Renal cortical epithelial cell (primary cell): Measurements from ENCODE around the gene PLCB3. TPM values are rescaled to one million over a fixed set of nuclear protein-coding genes. Genes with fewer than 3 reads are reported as not detected.

Experiments
- DNase-seq: peaks from one replicate; pipeline ENCODE4 v3.0.0-alpha.2; 2011; ENCODE audit warnings: low read depth
- total RNA-seq: library from RNA; depleted of rRNA; stranded (reverse); fragments of >200 nt; gene quantifications from 2 replicates; pipeline ENCODE4 v1.2.3, GENCODE V29; 2014

The PLCB3 gene
- total RNA-seq, 1 donor from 2014 or later, result 29.7 TPM

DNA sequence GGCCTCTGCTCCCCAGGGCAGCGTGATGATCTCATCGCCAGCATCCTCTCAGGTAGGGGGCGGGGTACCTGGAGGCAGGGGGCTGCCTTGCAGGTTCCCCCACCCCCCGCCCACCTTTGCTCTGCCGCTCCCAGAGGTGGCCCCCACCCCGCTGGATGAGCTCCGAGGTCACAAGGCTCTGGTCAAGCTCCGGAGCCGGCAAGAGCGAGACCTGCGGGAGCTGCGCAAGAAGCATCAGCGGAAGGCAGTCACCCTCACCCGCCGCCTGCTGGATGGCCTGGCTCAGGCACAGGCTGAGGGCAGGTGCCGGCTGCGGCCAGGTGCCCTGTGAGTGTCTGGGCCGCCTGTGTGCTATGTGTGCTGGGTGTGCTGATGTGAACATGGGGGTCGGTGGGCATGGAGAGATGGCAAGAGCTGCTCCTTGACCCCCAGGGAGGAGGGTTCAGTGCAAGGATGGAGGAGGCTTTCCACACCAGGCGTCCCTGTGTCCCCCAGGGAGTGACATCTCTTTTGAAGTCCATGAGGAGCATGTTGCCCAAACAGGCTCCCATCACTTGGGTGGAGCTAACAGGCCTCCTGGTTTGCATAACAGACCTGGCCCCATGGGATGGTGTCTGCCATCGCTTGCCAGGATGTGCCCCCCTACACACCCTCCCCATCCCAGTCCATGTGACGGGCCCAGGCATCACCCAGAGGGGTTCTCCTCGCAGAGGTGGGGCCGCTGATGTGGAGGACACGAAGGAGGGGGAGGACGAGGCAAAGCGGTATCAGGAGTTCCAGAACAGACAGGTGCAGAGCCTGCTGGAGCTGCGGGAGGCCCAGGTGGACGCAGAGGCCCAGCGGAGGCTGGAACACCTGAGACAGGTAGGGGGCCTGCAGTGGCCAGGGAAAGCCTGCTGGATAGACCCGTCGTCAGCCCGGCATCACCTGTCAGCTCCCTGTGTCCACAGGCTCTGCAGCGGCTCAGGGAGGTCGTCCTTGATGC lies 14.1 kb downstream of the PLCB3 start:
- no peak for DNase-seq

DNA sequence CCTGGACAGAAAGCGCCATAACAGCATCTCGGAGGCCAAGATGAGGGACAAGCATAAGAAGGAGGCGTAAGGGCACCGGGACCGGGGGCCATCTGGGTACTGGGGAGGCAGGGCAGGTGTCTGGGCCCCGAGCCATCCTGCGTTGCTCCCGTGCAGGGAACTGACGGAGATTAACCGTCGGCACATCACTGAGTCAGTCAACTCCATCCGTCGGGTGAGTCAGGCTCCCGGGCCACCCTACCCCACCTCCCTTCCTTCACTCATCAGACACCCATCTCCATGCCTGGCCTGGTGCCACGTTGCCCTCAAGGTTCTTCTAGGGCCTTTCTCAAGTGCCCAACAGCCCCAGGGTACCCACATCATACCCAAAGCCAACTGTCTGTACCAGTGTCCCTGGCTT lies 15.0 kb downstream of the PLCB3 start:
- no peak for DNase-seq

DNA sequence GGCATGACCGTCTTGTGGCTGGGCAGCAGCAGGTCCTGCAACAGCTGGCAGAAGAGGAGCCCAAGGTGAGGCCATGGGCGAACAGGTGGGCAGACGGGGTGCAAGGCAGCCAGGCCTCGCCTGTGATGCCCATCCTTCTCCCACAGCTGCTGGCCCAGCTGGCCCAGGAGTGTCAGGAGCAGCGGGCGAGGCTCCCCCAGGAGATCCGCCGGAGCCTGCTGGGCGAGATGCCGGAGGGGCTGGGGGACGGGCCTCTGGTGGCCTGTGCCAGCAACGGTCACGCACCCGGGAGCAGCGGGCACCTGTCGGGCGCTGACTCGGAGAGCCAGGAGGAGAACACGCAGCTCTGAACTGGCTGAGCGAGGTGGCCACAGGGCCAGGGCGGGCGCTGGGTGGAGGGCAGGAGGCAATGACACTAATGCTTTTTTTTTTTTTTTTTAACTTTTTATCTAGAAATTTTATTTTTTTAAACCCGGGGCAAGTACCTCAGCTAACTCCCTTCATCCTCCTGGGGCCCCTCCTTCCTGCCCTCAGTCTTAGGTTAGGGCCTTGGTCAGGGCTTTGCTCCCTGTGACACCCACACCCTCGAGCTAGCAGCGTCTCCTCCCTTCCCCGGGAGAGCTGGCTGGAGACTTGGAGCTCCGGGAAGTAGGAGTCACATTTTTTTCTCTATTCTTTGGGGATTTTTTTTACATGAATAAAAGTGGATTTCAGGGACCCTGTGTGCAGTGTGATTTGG lies 16.0 kb downstream of the PLCB3 start:
- DNase-seq, result no peak

DNA sequence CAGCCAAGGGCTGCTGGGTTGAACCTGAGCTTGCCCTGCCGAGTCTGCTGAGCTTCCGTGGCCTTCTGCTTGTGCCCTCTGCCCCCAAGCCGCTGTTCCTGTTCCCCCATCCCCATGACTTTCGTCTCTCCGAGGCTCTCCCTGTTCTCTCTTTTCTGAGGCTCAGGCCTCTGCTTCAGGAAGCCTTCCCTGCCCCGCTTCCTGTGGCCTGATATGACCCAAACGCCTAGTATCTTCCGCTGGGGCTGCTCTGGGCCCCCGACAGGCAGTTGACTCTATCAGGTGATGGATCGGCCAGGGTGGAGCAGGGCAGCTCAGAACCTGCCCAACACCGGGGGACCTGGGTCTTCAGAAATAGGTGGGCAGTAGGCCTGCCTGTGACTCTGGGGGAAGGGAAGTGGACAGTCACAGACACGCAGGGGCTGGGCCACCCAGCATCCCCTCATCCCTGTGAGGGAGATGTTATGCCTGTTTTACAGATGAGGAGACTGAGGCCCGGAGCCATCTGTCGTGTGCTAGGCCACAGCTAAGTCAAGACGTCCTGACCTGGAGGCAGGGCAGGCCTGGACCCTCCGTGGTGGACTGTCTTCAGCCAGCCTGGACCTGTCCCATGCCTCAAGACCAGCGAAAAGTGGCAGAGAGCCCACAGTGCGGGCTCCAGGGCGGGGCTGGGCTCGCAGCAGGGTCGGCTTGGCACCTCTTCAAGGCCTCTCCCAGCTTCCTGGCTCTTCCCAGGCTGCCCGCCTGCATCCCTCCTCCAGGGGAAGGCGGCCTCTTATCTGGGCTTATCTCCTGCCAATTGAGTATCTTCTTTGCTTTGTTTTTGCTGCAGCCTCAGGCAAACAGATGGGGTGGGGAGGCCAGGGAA lies 16.9 kb downstream of the PLCB3 start:
- no peak for DNase-seq

DNA sequence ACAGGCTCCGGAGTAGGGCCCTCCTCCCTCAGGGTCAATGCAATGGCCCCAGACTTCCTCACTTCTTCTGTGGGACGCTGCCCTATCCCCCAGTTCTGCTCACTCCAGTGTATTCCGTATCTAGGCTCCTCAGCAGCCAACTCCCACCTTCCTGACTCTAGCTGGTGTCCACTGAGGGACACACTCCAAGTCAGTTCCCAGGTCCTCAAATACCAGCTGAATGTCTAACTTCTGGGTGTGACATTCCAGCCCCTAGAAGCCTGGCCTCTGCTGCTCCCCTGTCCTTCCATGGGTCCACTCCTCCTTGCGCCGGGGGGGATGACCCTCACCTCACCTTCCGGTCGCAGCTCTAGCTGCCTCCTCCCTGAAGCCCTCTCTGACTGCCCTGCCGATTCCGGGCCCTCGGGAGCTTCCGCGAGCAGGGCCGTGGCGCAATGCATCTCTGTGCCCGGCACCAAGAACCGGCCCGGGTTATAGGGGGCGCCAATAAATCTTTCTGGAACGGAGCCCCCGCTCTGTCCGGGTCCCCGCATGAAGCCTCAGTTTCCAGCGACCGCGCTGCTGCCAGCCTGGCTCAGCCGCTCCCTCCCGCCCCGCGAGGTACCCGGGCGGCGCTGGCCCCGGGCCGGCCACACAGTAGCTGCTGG lies 17.7 kb downstream of the PLCB3 start:
- peak; percentile 16 for DNase-seq

DNA sequence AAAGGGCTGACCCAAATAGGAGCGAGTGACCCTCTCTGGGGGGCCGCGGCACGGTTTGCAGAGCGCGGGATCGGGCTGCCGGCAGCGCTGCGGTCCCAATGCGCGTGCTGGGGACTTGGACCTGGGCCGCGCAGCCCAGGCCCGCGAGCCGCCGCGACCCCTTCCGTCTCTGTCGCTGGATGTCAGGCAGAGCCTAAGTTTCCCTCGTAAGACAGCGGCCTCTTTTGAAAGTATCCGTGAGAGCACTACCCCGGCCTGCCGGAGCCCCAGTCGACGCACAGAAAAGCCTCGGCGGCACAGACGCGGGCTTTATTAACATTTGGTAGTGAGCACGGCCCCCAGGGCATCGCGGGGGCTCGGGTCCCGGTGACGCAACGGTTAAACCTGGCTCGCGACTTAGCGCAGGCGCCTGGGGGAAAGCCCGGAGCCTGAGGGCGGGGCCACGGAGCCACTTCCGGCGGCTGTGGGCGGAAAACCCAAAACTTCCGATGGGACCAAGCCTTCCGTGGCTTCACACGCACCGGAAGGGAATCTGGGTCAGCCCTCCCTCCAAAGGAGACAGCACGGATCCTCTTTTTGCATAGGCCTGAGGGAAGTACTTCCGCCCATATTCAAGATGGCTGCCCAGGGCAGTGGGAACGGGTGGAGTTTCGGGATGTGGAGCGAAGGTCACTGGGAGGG lies 18.4 kb downstream of the PLCB3 start:
- peak; percentile 99 for DNase-seq

DNA sequence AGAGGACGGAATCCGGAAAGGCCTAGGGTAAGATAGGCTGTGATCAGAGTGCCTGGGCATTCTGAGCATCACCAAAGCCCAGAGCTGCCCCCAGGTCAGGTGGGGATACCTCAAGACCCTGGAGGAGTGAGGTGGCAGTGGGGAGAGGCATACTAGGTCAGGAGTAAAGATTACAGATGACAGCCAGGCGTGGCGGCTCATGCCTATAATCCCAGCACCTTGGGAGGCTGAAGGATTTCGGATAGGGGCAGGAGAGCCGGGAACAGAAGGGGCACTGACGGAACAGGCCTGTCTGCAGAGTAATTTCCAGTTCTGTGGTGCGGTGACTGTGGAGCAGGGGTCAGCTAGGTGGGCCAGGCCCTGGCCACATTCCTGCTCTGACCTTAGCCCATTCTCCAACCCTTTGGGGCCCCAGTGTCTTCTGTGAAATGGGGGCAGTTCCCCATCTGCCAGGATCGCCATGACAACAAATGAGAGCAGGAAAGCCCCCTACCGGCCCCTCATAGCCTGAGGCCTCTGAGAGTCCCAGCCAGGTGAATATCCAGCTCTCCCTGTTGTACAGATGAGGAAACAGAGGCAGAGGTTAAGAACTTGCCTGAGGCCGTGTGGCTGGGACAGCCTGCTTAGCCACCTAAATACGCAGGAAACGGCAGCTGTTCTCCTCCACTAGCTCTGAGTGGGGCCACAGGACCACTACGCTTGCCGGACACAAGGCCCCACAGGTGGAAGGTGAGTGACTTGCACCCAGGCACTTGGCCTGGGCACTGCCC lies 23.9 kb downstream of the PLCB3 start:
- DNase-seq, result no peak

DNA sequence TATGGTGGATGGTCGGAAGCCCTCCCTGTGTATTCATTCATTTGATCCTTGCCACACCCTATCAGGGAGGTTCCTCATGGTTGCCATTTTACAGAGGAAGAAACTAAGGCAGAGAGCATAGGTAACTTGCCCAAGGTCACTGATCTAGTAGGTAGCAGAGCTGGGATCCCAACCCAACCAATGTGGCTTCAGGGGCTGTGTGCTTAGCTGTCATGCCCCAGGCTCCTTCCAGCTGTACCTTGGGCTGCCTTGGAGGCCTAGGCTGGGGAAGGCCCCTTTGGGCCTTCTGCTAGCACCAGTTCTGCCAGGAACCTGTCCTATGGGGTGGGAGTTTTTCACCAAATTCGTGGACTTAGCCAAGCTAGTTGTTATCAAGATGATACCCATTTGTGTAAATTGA lies 24.5 kb downstream of the PLCB3 start:
- no peak for DNase-seq

DNA sequence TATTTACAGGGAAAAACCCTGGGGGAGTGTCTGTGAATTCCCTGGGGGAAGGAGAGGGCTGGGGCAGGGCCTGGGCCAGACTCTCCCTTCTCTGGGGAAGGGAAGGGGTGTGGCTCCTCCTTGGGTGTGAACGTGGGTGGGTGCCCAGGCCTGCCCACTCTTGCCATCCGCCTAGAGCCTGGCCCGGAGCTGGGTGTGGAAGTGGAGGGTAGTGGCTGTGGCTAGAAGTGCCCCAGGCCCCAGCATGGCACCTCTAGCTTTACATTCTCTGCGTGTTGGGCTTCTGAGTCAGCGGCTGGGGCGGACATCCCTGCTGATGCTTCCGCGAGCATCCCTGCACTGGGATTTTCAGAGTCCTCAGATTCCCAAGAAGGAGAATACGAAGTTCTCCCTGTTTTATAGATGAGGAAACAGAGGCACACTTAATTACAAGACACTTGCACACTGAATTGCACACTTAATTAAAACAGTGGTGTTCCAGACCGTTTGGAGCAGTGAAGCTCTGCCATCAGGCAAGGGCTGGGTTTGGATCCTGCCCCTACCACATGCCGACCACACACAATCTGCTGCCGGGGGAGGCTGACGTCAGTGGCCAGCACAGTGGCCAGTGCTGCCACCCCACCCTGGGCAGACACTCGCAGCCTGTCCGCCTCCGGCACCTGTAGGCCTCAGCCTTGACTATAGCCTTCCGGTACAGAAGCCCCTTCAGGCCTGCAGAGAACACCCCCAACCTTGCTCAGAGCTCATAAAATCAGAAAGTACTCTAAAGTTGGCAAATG lies 25.5 kb downstream of the PLCB3 start:
- DNase-seq, result no peak

DNA sequence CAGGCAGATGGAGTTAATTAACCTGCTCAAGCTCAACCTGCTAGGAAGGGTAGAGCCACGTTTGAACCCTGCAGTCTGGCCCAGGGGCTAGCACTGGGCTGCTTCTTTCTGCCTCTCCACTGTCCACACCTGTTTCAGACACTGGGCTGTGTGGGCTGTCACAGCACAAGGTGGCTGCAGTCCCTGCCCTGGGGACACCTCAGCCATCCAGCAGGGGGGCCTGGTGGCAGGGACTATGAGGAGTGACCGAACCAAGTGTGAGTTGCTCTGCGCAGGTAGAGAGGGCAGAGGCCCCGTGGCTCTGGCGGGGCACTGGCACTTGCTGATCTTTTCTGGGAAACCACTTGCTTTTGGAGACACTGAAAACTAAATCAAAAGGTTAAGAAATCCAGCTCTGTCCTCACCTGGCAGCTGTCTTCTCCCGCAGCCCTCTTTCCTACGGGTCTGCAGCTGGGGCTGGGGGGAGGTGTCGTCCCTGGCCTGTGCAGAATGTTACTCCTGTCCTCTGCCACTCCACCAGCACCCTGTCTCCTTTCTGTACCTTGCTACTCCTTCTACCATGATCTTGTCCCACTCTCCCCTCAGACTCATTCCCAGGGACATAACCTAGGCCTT lies 27.4 kb downstream of the PLCB3 start:
- DNase-seq, result no peak

DNA sequence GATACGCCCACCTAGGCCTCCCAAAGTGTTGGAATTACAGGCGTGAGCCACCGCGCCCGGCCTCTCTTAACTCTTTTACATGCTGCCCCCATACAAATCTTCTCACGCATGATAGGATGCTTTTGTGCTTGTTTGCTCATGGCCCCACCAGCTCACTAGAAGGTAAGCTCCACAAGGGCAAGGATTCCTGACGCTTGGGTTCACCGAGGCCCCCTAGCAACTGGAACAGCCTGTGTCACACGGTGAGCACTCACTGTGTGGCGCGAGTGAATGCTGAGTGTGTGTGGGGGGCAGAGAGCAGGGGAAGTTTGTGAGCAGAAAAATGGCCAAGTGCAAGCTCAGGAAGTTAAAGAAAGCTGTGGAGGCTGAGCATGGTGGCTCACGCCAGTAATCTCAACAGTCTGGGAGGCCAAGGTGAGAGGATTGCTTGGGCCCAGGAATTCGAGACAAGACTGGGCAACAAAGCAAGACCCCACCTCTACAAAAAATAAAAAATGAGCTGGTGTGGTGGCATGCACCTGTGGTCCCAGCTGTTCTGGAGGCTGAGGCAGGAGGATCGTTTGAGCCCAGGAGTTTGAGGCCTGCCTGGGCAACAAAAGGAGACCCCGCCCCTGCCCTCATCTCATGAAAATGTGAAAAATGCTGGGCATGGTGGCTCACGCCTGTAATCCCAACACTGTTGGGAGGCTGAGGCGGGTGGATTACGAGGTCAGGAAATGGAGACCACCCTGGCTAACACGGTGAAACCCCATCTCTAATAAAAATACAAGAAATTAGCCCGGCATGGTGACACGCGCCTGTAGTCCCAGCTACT lies 30.8 kb downstream of the PLCB3 start:
- no peak for DNase-seq

DNA sequence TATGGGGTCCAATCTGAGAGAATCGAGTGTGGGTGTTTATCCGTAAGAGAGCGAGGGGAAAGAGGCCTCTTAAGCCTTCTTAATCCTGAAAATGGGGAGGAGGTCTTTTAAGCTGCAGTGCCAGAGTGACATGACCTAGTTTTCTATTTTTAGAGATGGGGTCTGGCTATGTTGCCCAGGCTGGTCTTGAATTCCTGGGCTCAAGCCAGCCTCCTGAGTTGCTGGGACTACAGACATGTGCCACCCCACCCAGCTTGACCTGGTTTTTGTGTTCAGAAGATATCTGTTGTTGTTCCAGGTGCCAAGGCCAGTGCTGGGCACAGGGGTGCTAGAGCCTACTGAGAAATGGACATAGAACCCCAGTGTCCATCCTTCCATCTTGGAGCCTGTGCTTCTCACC lies 31.8 kb downstream of the PLCB3 start:
- no peak for DNase-seq

DNA sequence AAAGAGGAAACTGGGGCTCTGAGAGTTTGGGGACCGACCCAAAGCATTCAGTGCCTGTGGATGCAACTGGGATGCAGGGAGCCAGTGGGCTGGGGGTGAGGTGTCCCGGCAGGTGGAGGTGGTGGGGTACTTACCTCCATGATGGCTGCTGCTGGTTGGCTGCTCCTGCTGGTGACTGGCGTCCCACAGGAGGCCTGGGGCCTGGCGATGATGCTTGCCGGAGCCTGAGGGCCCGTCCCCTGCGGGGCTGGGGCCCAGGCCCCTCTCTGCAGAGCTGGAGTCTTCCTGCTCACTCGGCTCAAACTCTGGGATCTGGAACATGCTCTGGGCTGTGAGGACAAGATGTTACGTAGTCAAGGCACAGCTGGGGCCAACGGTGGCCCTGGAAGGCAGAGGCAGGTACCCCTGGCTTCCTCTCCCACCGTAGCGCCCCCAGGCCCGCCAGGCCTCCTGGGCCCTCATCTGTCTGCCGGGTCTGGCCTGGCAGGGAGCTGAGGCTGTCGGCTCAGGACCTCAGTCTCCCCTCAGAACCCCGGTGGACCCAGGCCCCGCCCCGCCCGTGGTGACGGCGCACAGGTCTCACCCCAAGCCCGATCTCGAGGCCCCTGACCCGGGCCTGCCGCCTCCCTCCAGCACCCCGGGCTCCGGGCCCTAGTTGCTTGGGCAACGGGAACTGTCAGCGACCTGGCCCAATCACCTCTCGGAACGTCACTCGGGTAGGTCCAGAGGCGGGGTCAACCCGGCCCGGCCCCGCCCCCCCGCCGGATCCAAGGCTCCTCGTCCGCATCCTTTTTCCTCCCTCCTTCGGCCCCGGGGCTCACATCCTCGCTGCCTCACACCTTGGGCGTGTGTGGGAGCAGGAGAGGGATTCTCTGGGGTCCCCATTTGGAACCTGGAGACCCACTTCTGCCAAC lies 33.0 kb downstream of the PLCB3 start, which contains the start of gene BAD:
TSS of gene BAD (minus strand) at position 618 of the 914 bp plus-strand sequence. CDS start at position 321, 297 bp downstream.
- DNase-seq, result peak; percentile 74

DNA sequence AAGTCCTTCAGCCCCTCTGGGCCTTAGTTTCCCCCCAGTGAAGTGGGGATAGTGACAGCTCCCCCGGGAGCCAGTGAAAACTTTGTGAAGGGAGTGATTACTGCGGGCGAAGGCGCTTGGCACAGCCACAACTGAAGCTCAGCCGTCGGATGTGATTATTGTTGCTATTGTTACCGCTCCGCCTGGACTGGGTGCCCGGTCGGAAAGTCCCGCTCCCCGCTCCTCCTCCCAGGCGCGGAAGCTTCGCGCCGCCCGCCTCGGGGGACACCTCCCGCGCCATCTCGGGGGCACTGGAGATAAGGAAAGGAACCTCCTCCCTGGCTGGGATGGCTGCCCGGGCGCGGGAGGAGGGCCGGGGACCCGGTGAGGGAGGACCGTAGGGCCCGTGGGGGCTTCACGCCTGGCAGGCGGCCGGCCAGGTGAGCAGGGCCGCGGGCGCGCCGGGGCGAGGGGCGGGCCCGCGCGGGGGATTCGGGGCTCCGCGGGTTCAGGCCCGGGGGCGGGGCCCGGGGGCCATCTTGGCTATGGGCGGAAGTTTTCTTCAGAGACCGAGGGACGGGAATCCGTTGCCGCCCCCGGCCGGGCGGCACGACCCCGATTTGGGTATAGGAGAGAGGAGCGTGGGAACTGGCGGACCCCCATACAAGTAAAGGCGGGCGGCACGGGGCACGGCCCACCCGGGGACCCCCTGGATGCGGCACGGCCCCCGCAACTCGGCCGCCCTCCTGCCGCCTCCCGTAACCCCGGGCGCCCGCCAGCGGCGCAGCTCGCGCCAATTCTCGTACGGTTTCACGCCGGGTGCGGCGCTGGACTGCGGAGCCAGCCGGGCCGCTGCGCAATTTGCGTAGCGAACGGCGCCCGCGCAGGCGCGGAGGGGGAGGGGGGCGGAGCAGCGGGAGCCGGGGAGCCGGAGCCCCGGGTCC lies 33.9 kb downstream of the PLCB3 start, which contains the start of gene GPR137:
TSS of gene GPR137 (plus strand) at position 887 of the 923 bp plus-strand sequence. CDS start 677 bp downstream, outside the sequence.
- DNase-seq, result peak; percentile 29
